GM19372 (cell line): ENCODE results near the gene MIX23.

Source experiments
- ATAC-seq: cut with Tn5 transposase; IDR thresholded peaks from one replicate; pipeline ENCODE4 v1.9.1; 2021; ENCODE audit warnings: mild to moderate bottlenecking, low read depth, moderate library complexity; ENCODE audit not compliant: unreplicated experiment

Gene MIX23

DNA sequence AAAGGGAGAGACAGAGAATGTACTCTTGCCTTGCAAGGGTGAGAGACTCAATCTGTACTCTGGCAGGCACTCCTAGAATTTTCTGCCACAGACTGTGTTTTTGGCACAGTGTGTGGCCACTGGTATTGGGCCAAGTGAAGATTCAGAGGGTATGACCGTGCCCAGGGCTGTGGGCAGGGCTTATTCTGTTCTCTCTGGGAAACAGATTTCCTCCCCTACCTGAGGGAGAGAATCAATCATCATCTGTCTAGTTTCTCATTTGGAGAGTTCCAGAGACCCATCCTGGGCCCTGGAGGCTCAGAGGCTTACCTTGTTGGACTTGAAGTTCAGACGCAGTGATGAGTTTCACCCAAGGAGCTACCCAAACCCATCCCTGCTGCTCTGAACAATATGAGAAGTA lies 29.8 kb downstream of the MIX23 start:
- no peak for ATAC-seq

DNA sequence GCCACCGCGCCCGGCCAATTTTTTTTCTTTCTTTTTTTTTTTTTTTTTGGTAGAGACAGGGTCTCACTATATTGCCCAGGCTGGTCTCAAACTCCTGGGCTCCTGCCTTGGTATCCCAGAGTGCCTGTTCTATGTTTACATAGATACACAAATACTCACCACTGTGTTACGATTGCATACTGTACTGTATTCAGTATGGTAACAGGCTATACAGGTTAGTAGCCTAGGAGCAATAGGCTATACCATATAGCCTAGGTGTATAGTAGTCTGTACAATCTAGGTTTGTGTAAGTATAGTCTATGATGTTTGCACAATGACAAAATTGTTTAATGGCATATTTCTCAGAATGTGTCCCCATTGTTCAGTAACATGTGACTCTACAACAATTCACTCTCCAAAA lies 31.4 kb downstream of the MIX23 start:
- ATAC-seq, result no peak

DNA sequence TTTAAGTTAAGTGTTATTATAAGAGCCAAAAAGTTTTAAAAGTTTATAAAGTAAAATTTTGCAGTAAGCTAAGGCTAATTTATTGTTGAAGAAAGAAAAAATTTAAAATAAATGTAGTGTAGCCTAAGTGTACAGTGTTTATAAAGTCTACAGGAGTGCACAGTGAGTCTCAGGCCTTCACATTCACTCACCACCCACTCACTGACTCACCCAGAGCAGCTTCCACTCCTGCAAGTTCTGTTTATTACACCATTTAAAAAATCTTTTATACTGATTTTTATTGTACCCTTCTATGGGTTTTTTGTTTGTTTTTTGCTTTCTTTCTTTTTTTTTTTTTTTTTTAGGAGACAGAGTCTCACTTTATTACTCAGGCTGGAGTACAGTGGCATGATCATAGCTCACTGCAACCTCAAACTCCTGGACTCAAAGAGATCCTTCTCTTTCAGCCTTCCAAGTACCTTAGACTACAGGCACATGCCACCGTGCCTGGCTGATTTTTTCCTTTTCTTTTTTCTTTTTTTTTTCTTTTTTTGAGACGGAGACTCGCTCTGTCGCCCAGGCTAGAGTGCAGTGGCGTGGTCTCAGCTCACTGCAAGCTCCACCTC lies 32.1 kb downstream of the MIX23 start:
- ATAC-seq, result no peak

DNA sequence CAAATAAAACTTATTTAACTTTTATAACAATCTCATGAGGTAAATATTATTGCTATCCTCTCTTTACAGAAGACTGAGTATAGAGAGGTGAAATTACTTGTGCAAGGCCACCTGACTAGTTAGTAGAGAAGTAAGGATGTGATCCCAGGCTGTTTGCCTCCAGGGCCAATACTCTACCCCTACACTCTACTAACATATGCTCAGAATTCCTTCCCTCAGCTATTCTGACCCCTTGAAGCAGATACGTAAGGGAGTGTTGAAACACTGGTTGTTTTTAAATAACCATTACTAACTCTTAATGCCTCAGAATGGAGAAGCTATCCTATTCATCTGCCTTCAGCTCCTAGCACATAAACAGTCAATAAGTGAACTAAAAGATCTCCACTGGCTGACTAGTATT lies 33.9 kb downstream of the MIX23 start:
- ATAC-seq, result no peak

DNA sequence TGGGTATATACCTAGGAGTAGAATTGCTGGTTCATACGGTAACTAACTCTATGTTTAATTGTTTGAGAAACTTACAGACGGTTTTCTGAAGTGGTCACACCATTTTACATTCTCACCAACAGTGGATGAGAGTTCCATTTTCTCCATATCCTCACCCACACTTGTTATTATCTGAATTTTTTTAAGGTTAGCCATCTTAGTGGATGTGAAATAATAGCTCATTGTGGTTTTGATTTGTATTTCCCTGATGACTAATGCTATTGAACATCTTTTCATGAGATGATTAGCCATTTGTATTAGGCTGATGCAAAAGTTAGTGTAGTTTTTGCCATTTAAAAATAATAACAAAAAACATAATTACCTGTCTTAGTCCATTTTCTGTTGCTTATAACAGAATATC lies 39.4 kb downstream of the MIX23 start:
- no peak for ATAC-seq

DNA sequence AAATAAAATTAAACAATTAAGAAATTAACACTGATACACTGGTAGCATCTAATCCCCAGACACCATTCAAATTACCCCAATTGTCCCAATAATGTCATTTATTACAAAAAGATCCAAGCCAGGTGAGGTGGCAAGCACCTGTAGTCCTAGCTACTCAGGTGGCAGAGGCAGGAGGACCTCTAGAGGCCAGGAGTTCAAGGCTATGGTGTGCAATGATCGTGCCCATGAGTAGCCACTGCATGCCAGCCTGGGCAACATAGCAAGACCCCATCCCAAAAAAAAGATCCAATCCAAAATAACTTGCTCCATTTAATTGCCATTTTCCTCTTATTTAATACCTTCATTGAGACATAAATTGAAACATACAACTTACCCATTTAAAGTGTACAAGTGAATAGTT lies 40.2 kb downstream of the MIX23 start:
- no peak for ATAC-seq

DNA sequence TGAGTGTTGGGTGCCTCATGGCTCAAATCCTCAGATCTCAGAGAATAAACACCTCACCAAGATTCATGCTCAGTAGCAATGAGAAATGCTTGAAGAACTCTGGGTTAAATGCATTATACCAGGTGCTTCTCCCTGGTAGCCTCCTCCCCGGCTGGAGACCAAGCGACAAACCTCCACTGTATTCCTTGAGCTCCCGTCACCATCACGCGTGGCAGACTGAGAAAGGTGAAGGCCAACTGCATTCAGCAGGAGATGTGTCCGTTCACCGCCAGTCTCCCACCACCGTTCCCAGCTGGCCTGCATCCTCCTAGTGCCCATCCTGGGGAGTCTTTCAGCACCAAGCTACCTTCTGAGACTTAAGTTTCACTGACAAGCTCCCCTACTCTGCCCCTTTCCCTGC lies 50.5 kb downstream of the MIX23 start:
- no peak for ATAC-seq

DNA sequence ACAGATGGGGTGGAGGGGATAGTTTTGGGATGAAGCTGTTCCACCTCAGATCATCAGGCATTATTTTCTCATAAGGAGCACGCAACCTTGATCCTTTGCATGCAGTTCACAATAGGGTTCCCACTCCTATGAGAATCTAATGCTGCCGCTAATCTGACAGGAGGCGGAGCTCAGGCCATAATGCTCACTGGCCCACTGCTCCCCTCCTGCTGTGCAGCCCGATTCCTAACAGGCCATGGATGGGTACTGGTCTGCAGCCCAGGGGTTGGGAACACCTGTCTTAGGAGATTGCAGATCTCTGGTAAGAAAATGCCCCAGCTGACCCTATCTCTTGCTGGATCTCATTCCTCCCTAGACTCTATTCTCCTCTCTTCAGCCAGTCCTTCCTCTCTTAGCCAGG lies 51.1 kb downstream of the MIX23 start:
- no peak for ATAC-seq

DNA sequence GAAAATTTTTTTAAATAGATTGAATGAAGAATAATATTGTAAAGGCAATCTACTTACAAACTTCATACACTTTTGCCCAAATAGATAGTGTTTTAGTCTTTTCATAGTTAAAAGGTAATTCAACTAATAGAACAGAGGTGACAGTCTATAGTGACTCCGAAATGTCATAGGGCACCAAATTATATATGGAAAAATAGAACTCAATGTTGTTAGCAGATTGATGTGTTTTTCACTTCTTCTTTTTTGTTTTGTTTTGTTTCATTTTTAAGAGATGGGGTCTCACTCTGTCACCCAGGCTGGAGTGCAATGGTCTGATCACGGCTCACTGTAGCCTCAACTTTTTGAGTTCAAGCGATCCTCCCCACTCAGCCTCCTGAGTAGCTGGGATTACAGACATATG lies 57.3 kb downstream of the MIX23 start:
- no peak for ATAC-seq

DNA sequence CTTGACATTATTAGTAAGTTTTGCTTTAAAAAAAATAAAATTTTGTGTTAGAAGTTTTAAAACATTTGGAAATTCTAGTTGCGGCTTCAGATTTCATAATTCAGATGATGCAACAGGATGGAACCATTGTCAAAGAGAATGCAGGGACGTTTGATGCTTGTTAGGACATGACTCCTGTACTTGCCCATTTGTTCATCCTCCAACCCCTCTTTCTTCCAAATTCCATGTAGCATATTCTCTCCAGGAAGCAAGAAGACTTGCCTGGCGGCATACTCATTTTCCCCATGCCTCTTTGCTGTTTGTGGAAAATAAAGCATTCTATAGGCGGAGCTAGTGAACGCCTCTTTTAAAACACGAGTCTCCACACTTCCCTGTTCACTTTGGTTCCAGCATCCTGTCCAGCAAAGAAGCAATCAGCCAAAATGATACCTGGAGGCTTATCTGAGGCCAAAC lies 58.1 kb downstream of the MIX23 start, which contains the start of gene CSTA:
Gene CSTA, plus strand, starts transcription at position 378 of the 453 bp plus-strand sequence. Its CDS starts 45 bp downstream, at position 423.
- ATAC-seq, result no peak

DNA sequence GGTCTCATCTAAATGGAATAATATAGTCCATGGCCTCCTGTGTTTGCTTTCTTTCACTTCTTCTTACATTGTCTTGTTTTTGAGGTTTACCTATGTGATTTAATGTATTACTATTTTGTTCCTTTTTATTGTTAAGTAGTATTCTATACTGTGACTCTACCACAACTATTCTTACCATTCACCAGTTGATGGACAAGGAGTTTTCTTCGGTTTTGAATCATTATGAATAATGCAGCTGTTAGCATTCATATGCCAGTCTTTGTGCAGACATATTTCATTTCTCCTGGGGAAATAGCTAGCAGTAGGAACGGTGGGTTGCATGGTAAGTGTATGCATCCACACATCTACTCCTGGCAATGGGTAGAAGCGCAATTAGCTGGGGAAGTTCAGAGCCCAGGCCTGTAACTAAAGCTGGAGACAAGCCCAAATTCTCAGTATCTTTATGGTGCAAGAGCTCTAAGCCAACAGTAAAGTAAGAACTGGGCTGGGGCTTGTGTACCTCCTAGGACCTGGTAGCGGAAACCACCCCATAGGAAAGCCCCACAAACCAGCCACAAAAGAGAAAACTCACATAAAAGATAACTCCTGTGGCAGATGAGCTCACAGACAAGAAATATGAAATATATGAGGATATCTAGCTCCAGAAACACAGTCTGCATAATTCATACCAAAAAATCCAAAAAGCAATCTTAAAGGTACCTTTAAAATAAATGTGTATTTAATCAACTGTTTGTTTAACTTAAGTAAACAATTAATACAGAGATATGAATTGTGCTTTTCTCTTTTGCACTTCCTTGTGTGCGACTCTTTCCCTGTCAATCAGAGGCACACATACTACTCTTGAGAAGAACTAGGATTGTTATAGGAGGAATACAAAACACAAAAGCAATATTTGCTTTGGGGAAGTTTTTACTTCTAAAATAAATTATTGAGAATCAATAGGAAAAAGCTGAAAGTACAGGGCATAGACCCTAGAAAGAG lies 60.6 kb downstream of the MIX23 start:
- ATAC-seq, result no peak

DNA sequence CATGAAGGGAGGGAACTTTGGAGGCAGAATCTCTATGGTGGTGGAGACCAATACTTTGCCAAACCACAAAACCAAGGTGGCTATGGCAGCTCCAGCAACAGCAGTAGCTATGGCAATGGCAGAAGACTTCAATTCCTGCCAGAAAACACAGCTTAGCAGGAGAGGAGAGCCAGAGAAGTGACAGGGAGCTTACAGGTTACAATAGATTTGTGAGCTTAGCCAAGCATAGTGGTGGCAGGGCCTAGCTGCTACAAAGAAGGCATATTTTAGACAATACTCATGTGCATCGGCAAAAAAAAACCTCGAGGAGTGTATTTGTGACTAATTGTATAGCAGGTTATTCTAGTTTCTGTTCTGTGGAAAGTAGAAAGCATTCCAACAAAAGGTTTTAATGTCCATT lies 64.4 kb downstream of the MIX23 start:
- ATAC-seq, result no peak

DNA sequence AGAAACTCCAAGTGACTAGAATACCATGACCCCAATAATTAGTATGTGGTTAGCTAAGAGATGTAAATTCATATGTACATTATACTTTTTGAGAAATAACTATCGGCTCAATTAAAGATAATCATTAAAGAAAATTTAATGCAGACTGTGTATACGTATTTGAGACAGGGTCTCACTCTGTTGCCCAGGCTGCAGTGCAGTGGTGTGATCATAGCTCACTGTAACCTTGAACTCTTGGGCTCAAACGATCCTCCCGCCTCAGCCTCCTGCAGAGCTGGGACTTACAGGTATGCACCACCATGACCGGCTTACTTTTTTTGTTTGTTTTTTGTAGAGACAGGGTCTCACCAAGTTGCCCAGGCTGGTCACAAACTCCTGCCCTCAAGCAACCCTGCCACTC lies 66.7 kb downstream of the MIX23 start:
- ATAC-seq, result no peak

DNA sequence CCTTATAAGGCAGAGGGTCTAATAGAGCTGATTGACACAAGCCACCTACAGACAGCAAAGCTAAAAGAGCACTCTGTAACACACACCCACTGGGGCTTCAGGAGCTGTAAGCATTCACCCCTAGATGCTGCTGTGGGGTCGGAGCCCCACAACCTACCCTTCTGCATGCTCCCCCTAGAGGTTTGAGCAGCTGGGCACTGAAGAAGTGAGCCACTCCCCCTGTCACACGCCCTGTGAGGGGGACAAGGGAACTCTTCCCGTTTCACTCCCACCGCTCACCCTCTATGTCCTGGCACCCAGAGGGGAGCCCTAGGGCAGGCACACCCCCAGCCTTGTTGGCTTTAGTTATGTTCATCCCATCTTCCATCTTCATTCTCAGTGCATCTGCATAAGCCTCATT lies 67.4 kb downstream of the MIX23 start:
- no peak for ATAC-seq

DNA sequence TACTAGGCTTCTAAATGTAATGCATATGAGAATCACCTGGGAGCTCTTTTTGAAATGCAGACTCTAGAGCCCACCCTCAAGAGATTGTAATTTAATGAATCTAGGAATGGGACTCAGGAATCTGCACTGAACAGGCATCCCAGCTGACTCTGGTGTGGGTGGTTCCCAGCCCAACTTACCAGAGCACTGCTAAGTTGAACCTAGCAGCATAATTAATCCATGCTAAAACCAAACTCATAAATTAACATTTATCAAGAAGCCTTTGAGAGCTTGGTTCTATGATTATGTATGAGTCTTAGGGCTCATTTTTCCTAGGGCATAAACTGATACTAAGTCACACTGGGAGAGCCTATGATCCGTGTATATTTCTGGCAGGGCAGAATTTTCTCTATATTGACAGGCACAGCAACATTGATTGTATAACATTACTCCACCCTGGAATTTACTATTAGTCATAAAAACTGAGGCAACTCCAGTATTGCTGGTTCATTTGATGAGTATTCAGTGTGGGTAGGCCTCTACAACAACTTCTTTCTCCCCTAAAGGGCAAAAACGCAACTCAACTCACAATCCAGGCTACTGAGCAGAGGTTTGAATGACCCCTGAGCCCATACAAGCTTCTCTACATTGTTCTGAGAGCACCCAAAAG lies 68.7 kb downstream of the MIX23 start:
- no peak for ATAC-seq

DNA sequence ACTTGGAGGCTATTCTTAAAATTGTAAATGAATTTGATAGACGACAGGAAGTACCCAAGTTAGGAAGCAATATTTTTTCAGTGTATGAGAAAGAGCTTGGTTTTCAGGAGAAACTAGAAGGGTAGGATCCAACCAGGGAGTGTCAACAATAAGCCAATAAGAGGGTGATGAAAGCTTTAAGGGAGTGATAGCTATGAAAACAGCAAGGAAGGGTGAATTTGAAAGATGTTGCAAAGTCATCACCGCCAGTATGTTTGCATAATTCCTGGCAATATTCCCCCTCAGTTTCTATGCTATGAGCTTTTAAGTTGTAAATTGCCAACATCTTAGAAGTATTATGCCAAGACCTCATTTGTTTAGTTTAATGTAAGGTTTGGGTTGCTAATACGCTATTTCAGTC lies 69.8 kb downstream of the MIX23 start:
- no peak for ATAC-seq

DNA sequence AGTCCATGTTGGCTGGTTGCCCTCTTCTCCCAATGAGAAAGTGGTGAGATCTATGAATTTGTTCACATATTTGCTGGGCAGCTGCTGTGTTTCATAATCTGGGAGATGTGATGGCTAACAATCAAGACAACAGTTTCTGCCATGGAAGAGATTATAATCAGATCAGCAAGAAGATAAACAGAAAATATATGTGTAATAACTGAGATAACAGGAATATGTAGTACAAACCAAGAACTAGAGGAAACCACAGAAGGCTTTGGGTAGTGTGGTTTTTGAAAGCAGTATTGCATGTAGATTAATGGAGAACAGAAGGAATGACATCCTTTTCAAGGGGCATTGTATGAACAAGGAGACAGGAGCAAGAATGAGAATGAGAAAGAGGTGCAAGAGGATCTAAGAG lies 70.2 kb downstream of the MIX23 start:
- no peak for ATAC-seq

DNA sequence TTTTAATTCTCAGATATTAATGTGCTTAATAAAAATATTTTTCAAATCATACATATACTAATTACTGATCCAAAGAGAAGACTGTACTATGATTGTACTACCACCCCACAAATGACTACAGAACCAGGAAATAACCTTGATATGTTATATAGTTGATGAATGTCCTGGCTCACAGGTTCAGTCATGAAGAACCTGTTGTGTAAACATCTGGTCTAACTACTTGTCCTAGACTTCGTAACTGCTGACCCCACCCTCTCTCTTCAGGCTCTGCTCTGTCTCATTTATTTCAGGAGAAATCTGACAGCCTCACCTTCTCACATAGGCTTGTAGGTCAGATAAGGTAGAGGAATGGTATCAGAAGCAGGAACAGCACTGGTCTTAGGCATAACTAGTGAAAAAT lies 72.7 kb downstream of the MIX23 start:
- ATAC-seq, result no peak
